HEK293T (cell line): Measurements from ENCODE around the gene MGMT.

Source experiments
- CTCF ChIA-PET: fragments of 350-600 bp; formaldehyde crosslinking; extraction: SDS; loops from one replicate; lab custom pipeline; 2021; ENCODE audit warnings: antibody characterized with exemption, inconsistent platforms; lab: Yijun Ruan, JAX
- POLR2A ChIA-PET: fragments of 350-600 bp; formaldehyde crosslinking; extraction: SDS; loops from one replicate; lab custom pipeline; 2020; ENCODE audit warnings: antibody characterized with exemption, inconsistent platforms; lab: Yijun Ruan, JAX
- DNase-seq: peaks from one replicate; pipeline ENCODE4 v3.0.0; 2012; ENCODE audit warnings: mixed read lengths; ENCODE audit errors: extremely low spot score
- ARNT ChIP-seq: fragments of 450-650 bp; IDR thresholded peaks from 2 replicates; pipeline ENCODE4 v1.6.1; 2017; ENCODE audit warnings: mild to moderate bottlenecking
- BHLHE40 ChIP-seq: fragments of 450-650 bp; IDR thresholded peaks from 2 replicates; pipeline ENCODE4 v1.6.1; 2016; ENCODE audit warnings: mild to moderate bottlenecking, moderate library complexity, borderline replicate concordance
- CTBP1 ChIP-seq: fragments of 450-650 bp; IDR thresholded peaks from 2 replicates; pipeline ENCODE4 v1.6.1; 2016; ENCODE audit warnings: borderline replicate concordance
- ELF4 ChIP-seq: fragments of 450-650 bp; IDR thresholded peaks from 2 replicates; pipeline ENCODE4 v1.6.1; 2017; ENCODE audit warnings: antibody characterized with exemption
- FOXA1 ChIP-seq: fragments of 450-650 bp; IDR thresholded peaks from 2 replicates; pipeline ENCODE4 v1.6.1; 2016; ENCODE audit warnings: mild to moderate bottlenecking
- FOXK2 ChIP-seq: fragments of 450-650 bp; IDR thresholded peaks from 2 replicates; pipeline ENCODE4 v1.6.1; 2016; ENCODE audit warnings: mild to moderate bottlenecking
- FOXM1 ChIP-seq: fragments of 450-650 bp; IDR thresholded peaks from 2 replicates; pipeline ENCODE4 v1.6.1; 2017; ENCODE audit warnings: mild to moderate bottlenecking, borderline replicate concordance
- HDGF ChIP-seq: fragments of 450-650 bp; IDR thresholded peaks from 2 replicates; pipeline ENCODE4 v1.6.1; 2017; ENCODE audit warnings: antibody characterized with exemption, borderline replicate concordance
- L3MBTL2 ChIP-seq: fragments of 450-650 bp; conservative IDR thresholded peaks from 2 replicates; pipeline ENCODE4 v1.6.1; 2016; ENCODE audit warnings: mild to moderate bottlenecking
- LEF1 ChIP-seq: fragments of 450-650 bp; IDR thresholded peaks from 2 replicates; pipeline ENCODE4 v1.6.1; 2017; ENCODE audit warnings: mild to moderate bottlenecking, borderline replicate concordance
- NFRKB ChIP-seq: fragments of 450-650 bp; IDR thresholded peaks from 2 replicates; pipeline ENCODE4 v1.6.1; 2016; ENCODE audit warnings: mild to moderate bottlenecking, moderate library complexity
- SP1 ChIP-seq: fragments of 450-650 bp; IDR thresholded peaks from 2 replicates; pipeline ENCODE4 v1.6.1; 2017
- SUZ12 ChIP-seq: fragments of 450-650 bp; IDR thresholded peaks from 2 replicates; pipeline ENCODE4 v1.6.1; 2016; ENCODE audit warnings: mild to moderate bottlenecking
- TARDBP ChIP-seq: fragments of 450-650 bp; IDR thresholded peaks from 2 replicates; pipeline ENCODE4 v1.6.1; 2016
- ZNF384 ChIP-seq: fragments of 450-650 bp; IDR thresholded peaks from 2 replicates; pipeline ENCODE4 v1.6.1; 2016
- TF ChIP-seq, protein P1 (sequence below): fragments of 450-650 bp; IDR thresholded peaks from 2 replicates; pipeline ENCODE4 v1.6.1; 2016

Gene MGMT

GRCh38 chr10:129725482-129725881 lies 258.4 kb downstream of the MGMT start:
- POLR2A ChIA-PET: no interaction called here
- CTCF ChIA-PET: no interaction called here
- TF ChIP-seq FOXK2 (no peak), BHLHE40 (no peak), L3MBTL2 (no peak), LEF1 (no peak), SP1 (no peak), CTBP1 (no peak), HDGF (no peak), ELF4 (no peak), NFRKB (no peak), FOXA1 (no peak), ARNT (no peak), TARDBP (no peak), ZNF384 (no peak), SUZ12 (no peak), FOXM1 (no peak)
- TF ChIP-seq, protein P1, sequence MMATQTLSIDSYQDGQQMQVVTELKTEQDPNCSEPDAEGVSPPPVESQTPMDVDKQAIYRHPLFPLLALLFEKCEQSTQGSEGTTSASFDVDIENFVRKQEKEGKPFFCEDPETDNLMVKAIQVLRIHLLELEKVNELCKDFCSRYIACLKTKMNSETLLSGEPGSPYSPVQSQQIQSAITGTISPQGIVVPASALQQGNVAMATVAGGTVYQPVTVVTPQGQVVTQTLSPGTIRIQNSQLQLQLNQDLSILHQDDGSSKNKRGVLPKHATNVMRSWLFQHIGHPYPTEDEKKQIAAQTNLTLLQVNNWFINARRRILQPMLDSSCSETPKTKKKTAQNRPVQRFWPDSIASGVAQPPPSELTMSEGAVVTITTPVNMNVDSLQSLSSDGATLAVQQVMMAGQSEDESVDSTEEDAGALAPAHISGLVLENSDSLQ: no peak
- no peak for DNase-seq

- CTCF ChIA-PET: no interaction called here
- POLR2A ChIA-PET: no interaction called here
- TF ChIP-seq CTBP1: no peak
- TF ChIP-seq SP1: no peak
- TF ChIP-seq BHLHE40: no peak
- TF ChIP-seq FOXM1: no peak
- TF ChIP-seq, protein P1: no peak
- no peak for TF ChIP-seq FOXA1
- DNase-seq: no peak
Measured at GRCh38 chr10:129725890-129726631, 259.0 kb downstream of the MGMT start.

DNA sequence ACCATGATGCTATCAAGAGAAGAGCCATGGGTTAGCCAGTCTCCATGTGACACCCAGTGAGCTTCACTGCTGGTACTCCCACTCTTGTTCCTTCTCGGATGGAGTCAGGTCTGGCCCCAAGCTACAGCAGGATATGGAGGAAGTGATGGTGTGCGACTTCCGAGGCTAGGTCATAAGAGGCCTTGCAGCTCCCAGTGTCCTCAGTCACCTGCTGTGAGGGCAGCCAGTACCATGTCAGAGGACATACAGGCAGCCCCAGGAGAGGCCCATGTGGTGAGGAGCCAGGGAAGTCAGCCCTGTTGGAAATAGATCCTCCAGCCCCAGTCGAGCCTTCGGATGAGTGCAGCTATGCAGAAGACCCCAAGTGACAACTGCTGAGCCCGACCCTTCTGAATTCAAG lies 260.0 kb downstream of the MGMT start:
- ChIA-PET POLR2A (no interaction called here), CTCF (no interaction called here)
- no peak for DNase-seq
- TF ChIP-seq SUZ12: no peak
- no peak for TF ChIP-seq LEF1
- no peak for TF ChIP-seq L3MBTL2
- TF ChIP-seq ELF4: no peak
- no peak for TF ChIP-seq ARNT
- TF ChIP-seq FOXM1: no peak
- no peak for TF ChIP-seq FOXA1
- TF ChIP-seq NFRKB: no peak
- TF ChIP-seq BHLHE40: no peak
- TF ChIP-seq TARDBP: no peak
- TF ChIP-seq, protein P1: no peak

- TF ChIP-seq FOXA1 (no peak), CTBP1 (no peak)
- no peak for DNase-seq
- ChIA-PET POLR2A (no interaction called here), CTCF (no interaction called here)
Measured at GRCh38 chr10:129727495-129727894, 260.5 kb downstream of the MGMT start.

- POLR2A ChIA-PET: no interaction called here
- DNase-seq: no peak
- CTCF ChIA-PET: no interaction called here
- TF ChIP-seq, protein P1: no peak
- TF ChIP-seq ELF4: no peak
Measured at GRCh38 chr10:129728246-129728820, 261.3 kb downstream of the MGMT start.

DNA sequence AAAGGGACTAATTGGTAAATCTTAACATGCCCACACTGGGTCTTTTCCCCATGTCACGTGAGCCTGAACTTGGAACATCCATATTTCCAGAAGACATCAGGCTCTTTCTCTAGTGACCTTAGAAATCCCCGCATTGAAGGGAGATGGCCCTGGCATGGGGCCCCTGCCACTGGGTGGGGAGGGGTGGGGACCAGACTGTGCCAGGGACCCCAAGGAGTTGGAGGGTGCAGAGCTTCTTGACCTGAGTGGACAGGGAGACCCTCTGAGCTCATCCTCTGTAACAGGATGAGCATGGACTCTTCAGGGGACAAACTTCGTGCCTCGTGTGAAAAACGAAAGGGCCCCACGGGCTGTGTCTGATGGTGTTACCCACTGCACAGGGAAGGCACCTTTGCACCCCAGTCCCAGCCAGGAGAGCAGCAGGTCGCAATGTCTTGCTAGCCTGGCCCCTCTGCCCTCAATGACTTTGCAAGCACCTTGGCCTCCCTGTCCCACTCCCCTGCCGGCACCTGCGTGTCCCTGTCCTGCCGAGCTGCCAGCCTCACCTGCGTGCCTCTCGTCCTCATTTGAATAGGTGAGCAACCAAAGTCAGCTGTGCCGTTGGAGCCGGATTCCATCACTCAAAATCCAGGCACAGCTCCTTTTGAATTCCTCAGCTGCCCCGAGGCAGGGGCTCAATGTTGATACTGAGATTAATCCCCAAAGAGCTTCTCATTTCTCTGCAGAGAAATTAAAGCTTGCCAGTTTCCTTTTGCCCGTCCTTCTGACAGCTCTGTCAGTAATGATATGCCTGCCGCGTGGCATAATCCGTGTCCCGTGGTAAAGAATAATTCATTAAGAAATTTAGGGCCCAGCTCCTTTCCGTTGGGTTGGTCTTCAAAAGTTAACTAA lies 262.1 kb downstream of the MGMT start:
- POLR2A ChIA-PET: no interaction called here
- CTCF ChIA-PET: no interaction called here
- TF ChIP-seq ELF4 (no peak), L3MBTL2 (no peak), NFRKB (no peak), FOXA1 (no peak), BHLHE40 (no peak), FOXM1 (no peak), ZNF384 (no peak), FOXK2 (no peak), ARNT (no peak)
- TF ChIP-seq, protein P1: no peak
- no peak for DNase-seq
